Subcutaneous adipose tissue (tissue), 4 donors: ENCODE data around the gene RHBG. TPM values are rescaled to one million over a fixed set of nuclear protein-coding genes. Genes with fewer than 3 reads are reported as not detected.

Experiments used
- CTCF ChIP-seq: fragments of 450-650 bp; IDR thresholded peaks from one replicate; pipeline ENCODE4 v1.5.1; 2016; ENCODE audit warnings: low read depth, mild to moderate bottlenecking, control low read depth, antibody characterized with exemption, moderate library complexity
- total RNA-seq, 4 donors: library from RNA; depleted of rRNA; stranded (reverse); fragments of >200 nt; gene quantifications; one replicate each; pipeline ENCODE4 v1.1.0, GENCODE V29; 2016

RHBG gene
- total RNA-seq, 4 donors from 2014 or later: not detected

GRCh38 chr1:156358641-156359040 is 10.4 kb upstream of the RHBG start:
- no peak for TF ChIP-seq CTCF

- TF ChIP-seq CTCF: no peak
Observed at GRCh38 chr1:156359249-156359648, 9.8 kb upstream of the RHBG start.

- no peak for TF ChIP-seq CTCF
Observed at GRCh38 chr1:156359973-156360372, 9.0 kb upstream of the RHBG start.

GRCh38 chr1:156360534-156360933 is 8.5 kb upstream of the RHBG start:
- no peak for TF ChIP-seq CTCF

- no peak for TF ChIP-seq CTCF
Observed at GRCh38 chr1:156365754-156366153, 3.3 kb upstream of the RHBG start.

GRCh38 chr1:156366378-156367166 is 2.4 kb upstream of the RHBG start:
- TF ChIP-seq CTCF: no peak

- no peak for TF ChIP-seq CTCF
Observed at GRCh38 chr1:156367383-156368156, 1.4 kb upstream of the RHBG start.
